HG03135 (cell line): Measurements from ENCODE around the gene ACER3.
"Not testable (repeated sequence)": the region's sequence is repeated elsewhere in the genome, so short reads cannot be mapped to it uniquely, and the experiment has no call there.

Source experiments
- ATAC-seq: cut with Tn5 transposase; IDR thresholded peaks from one replicate; pipeline ENCODE4 v1.9.1; 2021; ENCODE audit warnings: mild to moderate bottlenecking, moderate library complexity; ENCODE audit not compliant: unreplicated experiment

Gene ACER3

DNA sequence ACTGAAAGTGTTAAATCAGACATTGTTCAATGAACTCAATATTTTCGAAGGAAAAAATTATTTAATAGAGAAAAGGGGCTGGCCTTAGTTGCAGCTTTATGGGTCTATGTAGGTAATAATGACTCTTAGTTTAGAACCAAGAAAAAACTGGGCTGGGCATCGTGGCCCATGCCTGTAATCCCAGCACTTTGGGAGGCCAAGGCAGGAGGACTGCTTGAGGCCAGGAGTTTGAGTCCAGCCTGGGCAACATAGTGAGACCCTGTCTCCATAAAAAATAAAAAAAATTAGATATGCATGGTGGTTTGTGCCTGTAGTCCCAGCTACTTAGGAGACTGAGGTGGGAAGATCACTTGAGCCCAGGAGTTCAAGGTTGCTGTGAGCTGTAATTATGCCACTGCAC is 2.1 kb downstream of the ACER3 start:
- ATAC-seq: not testable (repeated sequence)

DNA sequence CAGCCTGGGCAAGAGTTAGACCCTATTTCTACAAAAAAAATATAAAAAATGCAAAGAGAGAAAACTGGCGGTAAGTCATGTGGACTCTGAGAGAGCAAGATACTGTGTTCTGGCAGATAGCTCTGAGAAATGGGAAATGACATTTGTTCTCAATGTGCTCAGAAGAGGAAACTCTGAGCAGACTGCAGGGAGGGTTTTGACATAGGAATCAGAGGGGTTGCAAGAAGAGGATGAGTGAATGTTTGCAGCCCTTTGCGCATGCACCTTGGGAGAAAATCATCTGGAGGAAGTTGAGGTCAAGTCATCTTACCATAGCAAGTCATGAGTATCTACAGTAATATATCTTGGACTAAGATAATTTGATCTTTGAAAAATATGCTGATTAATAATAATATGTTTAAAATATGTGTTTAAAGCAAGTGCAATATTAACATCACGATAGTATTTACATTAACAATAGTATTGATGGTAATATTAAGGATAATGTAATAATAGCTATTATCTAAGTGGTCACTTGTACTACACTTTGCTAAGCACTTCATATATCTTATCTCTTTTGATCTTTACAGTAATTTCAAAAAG is 2.6 kb downstream of the ACER3 start:
- no peak for ATAC-seq

DNA sequence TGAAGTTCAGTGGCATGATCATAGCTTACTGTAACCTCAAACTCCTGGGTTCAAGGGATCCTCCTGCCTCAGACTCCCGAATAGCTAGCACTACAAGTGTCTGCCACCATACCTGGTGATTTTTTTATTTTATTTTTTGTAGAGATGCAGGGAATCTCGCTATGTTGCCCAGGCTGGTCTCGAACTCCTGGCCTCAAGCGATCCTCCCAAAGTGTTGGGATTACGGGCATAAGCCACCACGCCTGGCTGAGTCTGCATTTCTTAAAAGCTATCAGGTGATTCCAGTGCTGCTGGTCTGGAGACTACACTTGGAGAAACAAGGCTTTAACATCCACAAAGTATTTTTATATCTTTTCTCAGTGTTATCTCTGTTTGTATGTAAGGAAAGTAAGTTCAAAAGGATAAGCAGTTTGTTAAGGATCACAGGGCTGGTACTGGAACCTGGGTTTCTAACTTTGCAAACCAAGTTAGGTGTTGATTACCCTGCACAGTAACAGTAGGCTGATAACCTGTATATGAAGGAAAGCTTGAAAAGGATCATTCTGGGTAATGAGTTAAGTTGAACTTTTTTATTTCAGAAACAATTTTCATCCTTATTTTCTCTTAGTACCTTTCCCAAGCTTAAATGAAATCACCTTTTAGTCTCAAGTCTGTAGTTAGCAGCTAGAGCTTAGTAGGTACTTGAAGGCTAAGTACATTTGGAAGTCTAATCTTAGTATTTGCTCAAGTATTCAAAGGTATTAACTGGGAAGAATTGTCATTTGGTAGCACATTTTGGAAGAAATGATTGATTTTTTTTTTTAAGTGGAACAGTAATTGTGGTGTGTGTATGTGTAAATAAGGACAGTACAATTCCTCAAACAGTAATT is 12.5 kb downstream of the ACER3 start:
- no peak for ATAC-seq

DNA sequence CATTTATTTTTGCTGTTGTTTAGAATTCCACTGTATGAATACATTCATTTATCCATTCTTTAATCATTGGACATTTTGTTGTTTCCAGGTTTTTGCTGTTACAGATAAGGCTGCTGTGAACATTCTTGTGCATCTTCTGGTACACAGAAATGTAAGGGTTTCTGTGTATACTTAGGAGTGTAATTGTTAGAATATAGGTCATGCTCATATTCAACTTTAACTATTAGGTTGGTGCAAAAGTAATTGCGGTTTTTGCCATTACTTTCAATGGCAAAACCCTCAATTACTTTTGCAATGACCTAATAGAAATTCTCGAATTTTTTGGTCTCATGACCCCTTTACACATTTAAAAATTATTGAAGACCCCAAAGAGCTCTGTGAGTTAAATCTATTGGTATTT is 17.3 kb downstream of the ACER3 start:
- no peak for ATAC-seq

DNA sequence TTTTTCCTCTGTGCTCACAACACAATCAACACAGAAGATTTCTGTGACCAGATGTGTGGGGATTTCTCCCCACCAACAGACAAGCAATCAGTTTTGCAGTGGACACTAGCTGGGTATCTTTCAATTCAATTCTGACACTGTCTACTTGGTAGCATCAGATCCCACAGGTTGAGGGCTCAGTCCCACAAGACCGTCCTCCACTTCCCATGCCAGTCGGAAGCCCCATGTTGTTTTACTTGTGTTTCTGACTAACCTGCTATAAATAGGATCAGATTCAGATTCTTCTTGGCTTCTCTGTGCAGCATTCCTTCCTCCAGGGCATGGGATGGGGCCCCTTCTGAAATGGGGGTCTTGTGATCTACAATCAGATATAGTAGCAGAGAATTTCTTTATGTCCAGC is 19.6 kb downstream of the ACER3 start:
- ATAC-seq: no peak

DNA sequence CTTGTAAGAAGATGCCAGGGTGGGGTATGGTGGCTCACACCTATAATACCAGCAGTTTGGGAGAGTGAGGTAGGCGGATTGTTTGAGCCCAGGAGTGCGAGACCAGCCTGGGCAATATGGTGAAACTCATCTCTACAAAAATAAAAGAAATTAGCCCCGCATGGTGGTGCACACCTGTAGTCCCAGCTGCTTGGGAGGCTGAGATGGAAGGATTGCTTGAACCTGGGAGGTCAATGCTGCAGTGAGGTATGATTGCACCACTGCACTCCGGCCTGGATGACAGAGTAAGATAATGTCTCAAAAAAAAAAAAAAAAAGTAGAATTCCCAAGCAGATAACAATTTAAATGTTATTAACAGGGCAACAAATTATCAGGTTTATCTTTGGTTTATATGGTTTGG is 20.2 kb downstream of the ACER3 start:
- ATAC-seq: no peak

DNA sequence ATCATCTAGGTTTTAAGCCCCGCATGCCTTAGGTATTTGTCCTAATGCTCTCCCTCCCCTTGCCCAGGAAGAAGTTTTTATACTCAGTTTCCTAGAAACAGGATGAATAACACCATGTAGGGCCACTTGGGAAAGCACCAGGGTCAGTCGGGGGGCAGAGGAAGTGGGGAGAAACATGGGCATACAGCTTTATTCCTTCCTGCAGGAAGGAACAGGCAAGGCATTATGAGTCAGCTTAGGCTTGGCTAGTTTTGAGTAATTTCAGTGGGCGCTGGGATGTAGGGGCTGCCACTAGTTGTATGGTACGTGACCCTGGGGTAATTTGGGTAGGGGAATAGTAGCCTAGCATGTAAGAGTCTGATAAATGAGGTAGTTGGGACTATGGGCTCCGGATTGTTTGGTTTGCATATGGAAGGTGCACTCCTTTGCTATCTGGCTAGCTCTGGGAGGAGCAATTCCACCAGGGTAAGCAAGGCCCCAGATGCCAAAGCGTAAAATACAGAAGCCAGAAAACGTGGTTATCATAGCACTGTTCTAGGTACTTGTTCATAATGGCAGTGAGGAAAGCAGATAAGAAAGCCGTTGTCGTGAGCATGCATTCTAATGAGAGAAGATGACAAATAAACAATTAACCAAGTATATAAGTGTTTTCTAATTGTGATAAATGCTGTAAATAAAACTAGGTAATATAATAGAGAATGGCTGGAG is 24.8 kb downstream of the ACER3 start:
- no peak for ATAC-seq

DNA sequence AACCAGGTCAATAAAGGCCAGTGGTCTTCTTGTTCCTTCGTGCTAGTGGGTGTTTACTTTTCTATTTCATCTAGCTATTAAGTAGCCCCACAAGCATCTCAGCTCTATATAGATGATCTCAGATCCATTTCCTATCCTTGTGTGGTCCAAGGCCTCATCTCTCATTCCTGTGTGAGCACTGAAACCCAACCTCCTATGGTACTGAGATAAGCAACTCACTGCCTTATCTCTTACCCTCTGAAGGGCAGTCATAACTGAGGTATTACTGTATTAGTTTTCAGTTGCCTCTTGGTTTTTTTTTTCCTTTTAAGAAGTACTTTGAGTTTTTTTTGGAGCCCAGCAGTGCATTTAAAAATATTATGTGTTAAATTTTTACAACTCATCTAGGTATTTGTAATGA is 28.3 kb downstream of the ACER3 start:
- no peak for ATAC-seq

DNA sequence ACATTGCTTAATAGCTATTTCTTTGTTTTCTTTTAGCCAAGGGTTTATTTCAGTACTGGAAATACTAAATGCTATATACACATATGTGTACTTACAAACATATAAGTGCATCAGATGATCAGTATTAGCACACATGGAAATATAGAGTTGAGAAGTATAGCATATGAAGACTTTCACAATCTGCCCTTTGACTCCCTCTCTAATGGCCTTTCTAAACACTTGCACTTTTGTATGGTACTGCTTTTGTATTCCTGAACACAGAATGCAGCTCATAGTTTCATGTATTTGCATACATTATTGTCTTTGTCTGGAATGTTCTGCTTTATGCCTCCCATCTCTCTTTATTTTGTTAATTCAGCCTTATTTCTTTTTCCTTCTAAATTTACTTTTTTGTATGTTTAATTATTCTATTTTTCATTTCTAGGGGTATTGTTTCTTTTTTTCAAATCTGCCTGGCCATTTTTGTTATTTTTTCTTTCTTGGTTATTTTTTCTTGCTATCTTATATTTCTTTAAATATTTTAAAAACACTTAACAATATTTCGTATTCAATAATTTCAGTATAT is 28.8 kb downstream of the ACER3 start:
- ATAC-seq: no peak

DNA sequence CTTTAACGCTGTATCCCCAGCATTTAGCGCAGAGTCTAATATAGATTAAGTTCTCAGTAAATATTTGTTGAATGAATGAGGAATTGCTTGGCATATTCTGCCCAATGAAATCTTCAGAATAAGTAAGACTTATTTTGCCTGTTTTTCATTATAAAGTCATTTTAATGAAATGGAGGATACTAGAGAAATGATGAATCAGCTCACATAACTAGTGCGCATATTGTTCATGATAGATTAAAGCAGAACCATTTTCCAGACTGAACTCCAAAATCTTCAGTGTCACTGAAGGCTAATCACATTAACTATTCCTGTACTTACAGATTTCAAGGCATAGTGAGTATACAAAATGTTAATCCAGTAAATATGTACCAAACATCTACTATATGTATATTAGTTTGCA is 29.6 kb downstream of the ACER3 start:
- ATAC-seq: no peak

DNA sequence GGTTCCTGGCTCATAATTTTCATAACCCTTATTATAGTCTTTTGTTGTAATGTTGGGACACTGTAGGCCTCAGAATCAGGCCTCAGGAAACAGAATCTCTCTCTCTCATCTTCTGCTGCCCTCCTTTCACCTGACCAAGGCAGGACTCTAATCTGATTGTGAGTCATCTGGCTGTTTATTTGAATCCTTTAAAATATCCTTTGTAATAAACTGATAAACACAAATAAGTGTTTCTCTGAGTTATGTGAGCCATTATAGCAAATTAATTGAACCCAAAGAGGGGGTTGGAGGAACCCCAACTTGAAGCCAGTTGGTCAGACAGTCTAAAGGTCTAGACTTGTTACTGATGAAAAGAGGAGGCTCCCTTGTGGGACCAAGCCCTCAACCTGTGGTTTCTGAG is 30.6 kb downstream of the ACER3 start:
- no peak for ATAC-seq

DNA sequence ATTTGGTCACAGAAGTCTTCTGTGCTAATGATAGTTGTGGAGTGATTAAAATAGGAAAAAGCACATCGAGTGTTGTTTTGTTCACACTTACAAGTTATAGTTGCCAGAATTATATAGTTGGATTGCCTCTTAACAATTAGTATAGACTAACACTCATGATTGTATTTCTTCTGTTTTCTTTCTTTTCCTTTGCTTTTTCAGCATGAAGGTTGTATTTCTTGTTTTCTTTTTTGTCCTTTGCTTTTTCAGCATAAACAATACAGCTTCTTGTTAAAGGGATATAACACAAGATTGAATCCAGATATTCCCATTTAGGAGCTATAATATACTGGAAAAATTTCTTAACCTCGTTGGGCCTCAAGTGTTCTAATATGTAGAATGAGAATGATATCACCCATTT is 31.1 kb downstream of the ACER3 start:
- no peak for ATAC-seq

DNA sequence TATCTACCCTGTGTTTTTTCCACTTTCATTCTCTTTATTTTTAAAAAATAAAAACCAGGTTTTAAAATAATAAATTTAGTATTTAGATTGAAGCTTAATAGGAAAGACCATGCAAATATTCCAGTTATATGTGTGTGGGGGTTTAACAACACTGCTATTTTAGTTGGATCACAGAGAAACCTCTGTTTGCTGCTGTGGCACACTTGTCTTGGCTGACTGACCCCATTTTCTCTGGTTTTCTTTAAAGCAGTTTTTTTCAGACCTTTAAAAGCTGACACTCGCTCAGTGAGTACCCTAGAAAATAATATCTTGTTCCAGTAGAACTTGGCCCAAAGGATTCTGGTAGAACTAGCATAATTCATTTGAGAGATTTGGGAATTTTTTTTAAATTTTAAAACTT is 31.6 kb downstream of the ACER3 start:
- no peak for ATAC-seq

DNA sequence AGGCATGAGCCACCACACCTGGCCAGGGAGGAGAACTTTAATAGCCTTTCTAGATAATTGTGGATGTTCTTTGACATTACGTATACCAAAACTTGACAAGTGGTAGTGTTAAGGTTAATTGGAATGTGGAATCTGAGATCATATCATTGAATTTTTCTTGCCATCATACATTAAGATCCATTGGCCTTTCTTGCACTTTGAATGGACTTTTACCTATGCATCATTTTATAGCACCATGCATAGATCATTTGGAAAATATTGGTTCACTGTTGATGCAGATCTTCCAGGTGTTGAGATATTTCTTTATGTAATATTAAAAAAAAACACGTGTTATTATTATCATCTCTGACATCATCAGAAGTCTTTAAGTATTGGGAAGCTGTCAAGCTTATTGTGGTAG is 36.5 kb downstream of the ACER3 start:
- no peak for ATAC-seq

DNA sequence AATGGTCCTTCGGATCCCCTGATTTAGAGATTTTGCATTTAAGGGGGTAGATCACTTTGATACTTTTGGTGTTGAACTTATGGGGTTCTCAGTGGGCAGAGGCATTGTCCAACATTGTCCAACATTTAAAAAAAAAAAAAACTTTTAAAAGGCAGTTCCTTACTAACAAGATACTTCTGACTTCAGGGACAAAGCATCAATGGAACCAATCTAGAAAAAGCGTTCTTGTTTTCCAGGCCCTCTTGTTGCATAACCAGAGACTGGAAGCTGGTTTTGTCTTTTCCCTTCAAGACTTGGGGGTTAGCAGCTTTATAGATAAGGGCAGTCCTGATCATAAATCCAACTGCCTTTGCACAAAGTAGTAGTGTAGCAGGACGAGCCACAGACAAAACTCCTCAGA is 40.4 kb downstream of the ACER3 start:
- ATAC-seq: no peak

DNA sequence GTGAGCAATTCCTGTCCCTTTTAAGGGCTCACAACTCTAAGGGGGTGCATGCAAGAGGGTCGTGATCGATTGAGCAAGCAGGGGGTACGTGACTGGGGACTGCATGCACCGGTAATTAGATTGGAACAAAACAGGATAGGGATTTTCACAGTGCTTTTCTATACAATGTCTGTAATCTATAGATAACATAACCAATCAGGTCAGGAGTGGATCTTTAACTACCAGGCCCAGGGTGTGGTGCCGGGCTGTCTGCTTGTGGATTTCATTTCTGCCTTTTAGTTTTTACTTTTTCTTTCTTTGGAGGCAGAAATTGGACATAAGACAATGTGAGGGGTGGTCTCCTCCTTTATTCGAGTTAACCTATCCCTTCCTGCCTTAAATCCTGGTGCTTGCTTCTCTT is 40.9 kb downstream of the ACER3 start:
- not testable (repeated sequence) for ATAC-seq

DNA sequence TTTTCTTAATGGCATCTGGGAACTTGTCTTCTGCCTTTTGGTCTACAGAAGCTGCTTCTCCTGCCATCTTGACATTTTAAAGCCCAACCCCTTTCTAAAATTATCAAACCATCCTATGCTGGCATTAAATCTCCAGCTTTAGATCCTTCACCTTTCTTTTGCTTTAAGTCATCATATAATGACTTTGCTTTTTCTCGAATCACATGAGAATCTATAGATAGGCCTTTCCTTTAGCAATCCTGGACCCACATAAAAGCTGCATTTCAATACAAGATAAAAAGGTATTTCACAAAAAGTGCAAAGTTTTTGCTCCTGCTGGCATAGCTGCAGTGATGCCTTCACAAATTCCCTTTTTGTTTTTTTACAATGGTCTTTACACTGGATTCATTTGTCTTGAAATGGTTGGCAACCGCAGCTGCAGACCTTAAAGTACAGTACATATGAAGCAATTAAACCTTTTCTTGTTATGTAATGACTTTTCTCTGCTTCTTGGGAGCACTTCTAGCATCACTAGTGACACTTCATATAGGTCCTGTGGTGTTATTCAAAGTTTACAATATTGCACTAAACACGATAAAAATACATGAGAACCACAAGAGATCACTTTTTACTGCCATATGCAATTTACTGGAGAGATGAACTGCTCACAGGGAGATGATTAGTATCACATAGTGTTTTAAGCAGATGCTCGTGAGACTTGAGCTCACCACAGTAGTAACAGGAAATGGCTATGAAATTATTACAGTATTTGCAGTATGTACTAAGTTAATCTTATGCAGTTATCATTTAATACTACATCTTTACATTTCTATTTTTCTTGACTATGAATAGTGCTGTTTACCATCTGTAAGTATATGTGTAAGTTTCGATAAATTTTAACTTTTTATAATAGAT is 41.6 kb downstream of the ACER3 start:
- no peak for ATAC-seq

DNA sequence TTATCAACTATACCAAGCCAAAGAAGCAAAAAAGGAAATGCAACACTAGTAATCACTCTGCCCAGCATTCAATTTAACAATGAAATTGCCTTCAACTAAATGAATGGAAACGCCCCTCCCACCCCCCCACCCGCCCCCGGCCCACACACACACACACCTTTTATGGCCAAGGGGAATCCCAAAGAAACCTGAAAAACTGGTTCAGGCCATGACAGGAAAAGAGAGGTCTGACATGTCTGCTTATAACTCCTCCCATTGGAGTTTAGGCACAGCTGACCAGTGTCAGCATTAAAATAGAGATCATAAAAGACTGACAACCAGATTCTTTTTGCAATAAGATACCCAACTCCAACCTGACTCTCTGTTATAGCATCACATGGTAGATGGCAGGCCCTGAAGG is 42.6 kb downstream of the ACER3 start:
- ATAC-seq: no peak

DNA sequence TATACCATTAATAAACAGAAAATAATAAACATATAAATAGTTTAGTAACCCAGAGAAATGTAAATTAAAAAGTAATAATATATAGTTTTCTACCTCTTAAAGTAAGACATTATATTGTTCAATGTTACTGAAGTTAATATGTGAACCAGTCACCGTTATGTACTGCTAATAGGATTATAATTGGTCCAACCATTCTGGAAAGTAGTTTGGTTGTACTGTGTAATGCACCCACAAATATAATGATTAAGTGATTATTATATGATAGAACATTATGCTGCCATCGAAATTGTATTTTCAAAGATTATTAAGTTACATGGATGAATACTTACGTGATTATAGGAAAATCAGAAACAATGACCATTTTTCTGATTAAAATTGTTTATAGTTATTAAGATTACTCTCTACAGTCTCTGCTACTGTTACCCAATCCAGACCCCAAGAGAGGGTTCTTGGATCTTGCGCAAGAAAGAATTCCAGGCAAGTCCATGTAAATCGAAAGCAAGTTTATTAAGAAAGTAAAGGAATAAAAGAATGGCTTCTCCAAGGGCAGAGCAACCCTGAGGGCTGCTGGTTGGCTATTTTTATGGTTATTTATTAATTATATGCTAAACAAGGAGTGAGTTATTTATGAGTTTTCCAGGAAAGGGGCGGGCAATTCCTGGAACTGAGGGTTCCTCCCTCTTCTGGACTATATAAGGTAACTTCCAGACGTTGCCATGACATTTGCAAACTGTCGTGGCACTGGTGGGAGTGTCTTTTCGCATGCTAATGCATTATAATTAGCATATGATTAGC is 50.1 kb downstream of the ACER3 start:
- ATAC-seq: no peak

DNA sequence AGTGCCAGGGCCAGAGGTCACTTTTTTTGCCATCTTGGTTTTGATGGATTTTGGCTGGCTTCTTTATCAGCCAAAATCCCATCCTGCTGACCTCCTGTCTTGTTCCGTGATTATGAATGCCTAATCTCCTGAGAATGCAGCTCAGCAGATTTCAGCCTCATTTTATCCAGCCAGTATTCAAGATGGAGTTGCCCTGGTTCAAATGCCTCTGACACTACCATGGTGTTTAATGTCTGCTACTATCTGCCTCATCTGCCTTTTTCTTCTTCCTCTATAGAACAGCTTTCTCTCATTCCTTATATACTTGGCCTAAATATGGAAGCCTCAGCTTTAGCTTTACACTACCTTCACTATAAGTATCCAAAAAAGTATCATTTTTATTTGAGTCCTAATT is 50.7 kb downstream of the ACER3 start:
- ATAC-seq: no peak
